Effector memory CD8-positive, alpha-beta T cell (primary cell): Measurements from ENCODE around the gene OR2B3.
"Not testable (repeated sequence)": the region's sequence is repeated elsewhere in the genome, so short reads cannot be mapped to it uniquely, and the experiment has no call there.

Experiments used
- ATAC-seq: fragments of 150-1000 bp; cut with Tn5 transposase; replicated peaks from 2 replicates; pipeline ENCODE4 v1.10.0; 2021; ENCODE audit warnings: mild to moderate bottlenecking, moderate library complexity
- DNase-seq, 3 experiments: peaks; one replicate each; pipeline ENCODE4 v3.0.0; 2021
- H3K27ac Mint-ChIP-seq, 2 donors: one replicate each; pipeline ENCODE4 v1.8.0; 2022; ENCODE audit warnings: mild to moderate bottlenecking in 2 of 2, mixed read lengths in 2 of 2, moderate library complexity in 2 of 2
- H3K27me3 Mint-ChIP-seq, 2 donors: one replicate each; pipeline ENCODE4 v1.8.0; 2022; ENCODE audit warnings: mixed read lengths in 2 of 2
- H3K36me3 Mint-ChIP-seq: one replicate; pipeline ENCODE4 v1.8.0; 2022; ENCODE audit warnings: mild to moderate bottlenecking, moderate library complexity, mixed read lengths; ENCODE audit not compliant: insufficient read depth
- H3K4me1 Mint-ChIP-seq, 2 donors: one replicate each; pipeline ENCODE4 v1.8.0; 2022; ENCODE audit warnings: low read depth in 2 of 2, mixed read lengths in 2 of 2
- H3K4me3 Mint-ChIP-seq, 2 donors: one replicate each; pipeline ENCODE4 v1.8.0; 2022; ENCODE audit warnings: mild to moderate bottlenecking in 2 of 2, mixed read lengths in 2 of 2, moderate library complexity in 2 of 2
- H3K9me3 Mint-ChIP-seq, 2 donors: one replicate each; pipeline ENCODE4 v1.8.0; 2022; ENCODE audit warnings: mixed read lengths in 2 of 2
- total RNA-seq, 9 experiments: gene quantifications; one replicate each; lab custom pipeline; 2026; lab: John Stamatoyannopoulos, UW

OR2B3 gene, protein sequence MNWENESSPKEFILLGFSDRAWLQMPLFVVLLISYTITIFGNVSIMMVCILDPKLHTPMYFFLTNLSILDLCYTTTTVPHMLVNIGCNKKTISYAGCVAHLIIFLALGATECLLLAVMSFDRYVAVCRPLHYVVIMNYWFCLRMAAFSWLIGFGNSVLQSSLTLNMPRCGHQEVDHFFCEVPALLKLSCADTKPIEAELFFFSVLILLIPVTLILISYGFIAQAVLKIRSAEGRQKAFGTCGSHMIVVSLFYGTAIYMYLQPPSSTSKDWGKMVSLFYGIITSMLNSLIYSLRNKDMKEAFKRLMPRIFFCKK
- 0 reads per million in 9 experiments for total RNA-seq

DNA sequence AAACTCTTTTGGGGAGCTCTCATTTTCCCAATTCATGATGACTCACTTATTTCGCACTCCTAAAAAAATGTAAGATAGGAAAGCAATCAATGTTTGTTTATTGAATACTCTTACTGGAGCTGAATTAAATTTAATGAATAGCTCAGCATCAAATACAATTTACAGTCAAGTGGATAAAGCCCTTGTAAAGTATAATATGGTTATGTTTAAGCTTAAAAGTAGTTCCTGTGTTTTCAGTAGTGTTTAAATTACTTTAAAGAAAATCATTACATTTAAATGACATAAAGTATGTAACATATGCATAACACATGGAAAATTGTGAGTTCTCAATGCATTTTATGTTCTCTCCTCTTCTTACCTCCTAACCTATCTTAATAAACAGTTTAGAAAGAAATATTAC is at the start of gene OR2B3:
OR2B3 (minus strand) TSS at position 101 of the 400 bp plus-strand sequence; CDS start at position 36, 65 bp downstream.
- H3K9me3 Mint-ChIP-seq: no peaks in the 10 kb centered on the region
- no peaks in the 10 kb centered on the region for H3K4me1 Mint-ChIP-seq
- peaks cover 49 to 56% of the 10 kb centered on the region in 2 donors for H3K27me3 Mint-ChIP-seq
- no peak within 1 kb of the TSS for H3K27ac Mint-ChIP-seq
- ATAC-seq (no peak), DNase-seq (no peak)
- peaks cover 3% of the 10 kb centered on the region for H3K36me3 Mint-ChIP-seq
- H3K4me3 Mint-ChIP-seq: no peak within 1 kb of the TSS

GRCh38 chr6:29131691-29132090 is 44.6 kb upstream of the OR2B3 start:
- no peak for ATAC-seq
- H3K9me3 Mint-ChIP-seq: no peaks in the 10 kb centered on the region
- H3K27ac Mint-ChIP-seq: no peak overlapping the region
- H3K4me1 Mint-ChIP-seq: no peaks in the 10 kb centered on the region
- DNase-seq: no peak
- H3K27me3 Mint-ChIP-seq: peaks cover 55 to 59% of the 10 kb centered on the region in 2 donors
- H3K36me3 Mint-ChIP-seq: no peaks in the 10 kb centered on the region
- no peak overlapping the region for H3K4me3 Mint-ChIP-seq

- H3K9me3 Mint-ChIP-seq: no peaks in the 10 kb centered on the region
- no peaks in the 10 kb centered on the region for H3K36me3 Mint-ChIP-seq
- ATAC-seq: no peak
- no peak overlapping the region for H3K4me3 Mint-ChIP-seq
- no peak overlapping the region for H3K27ac Mint-ChIP-seq
- H3K4me1 Mint-ChIP-seq: no peaks in the 10 kb centered on the region
- H3K27me3 Mint-ChIP-seq: peaks cover 50 to 67% of the 10 kb centered on the region in 2 donors
- no peak for DNase-seq
Measured at GRCh38 chr6:29130644-29131043, 43.5 kb upstream of the OR2B3 start.

GRCh38 chr6:29129326-29130012 is 42.4 kb upstream of the OR2B3 start:
- DNase-seq (no peak), ATAC-seq (no peak)
- Mint-ChIP-seq H3K9me3 (no peaks in the 10 kb centered on the region), H3K27ac (no peak overlapping the region), H3K4me3 (no peak overlapping the region), H3K27me3 (peaks cover 42 to 60% of the 10 kb centered on the region in 2 donors), H3K4me1 (no peaks in the 10 kb centered on the region), H3K36me3 (no peaks in the 10 kb centered on the region)

GRCh38 chr6:29114964-29115363 is 27.9 kb upstream of the OR2B3 start:
- not testable (repeated sequence) for DNase-seq, H3K27ac Mint-ChIP-seq, ATAC-seq, H3K4me3 Mint-ChIP-seq, H3K9me3 Mint-ChIP-seq, H3K4me1 Mint-ChIP-seq, H3K36me3 Mint-ChIP-seq
- H3K27me3 Mint-ChIP-seq: peaks cover 53 to 58% of the 10 kb centered on the region in 2 donors

DNA sequence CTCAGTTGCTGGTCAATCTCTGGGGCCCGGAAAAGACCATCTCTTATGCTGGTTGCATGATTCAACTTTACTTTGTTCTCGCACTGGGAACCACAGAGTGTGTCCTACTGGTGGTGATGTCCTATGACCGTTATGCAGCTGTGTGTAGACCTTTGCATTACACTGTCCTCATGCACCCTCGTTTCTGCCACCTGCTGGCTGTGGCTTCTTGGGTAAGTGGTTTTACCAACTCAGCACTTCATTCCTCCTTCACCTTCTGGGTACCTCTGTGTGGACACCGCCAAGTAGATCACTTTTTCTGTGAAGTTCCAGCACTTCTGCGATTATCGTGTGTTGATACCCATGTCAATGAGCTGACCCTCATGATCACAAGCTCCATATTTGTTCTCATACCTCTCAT is 25.0 kb upstream of the OR2B3 start:
- Mint-ChIP-seq H3K36me3 (no peaks in the 10 kb centered on the region), H3K4me1 (no peaks in the 10 kb centered on the region), H3K27me3 (peaks cover 30 to 41% of the 10 kb centered on the region in 2 donors), H3K27ac (no peak overlapping the region), H3K4me3 (no peak overlapping the region), H3K9me3 (no peaks in the 10 kb centered on the region)
- DNase-seq (no peak), ATAC-seq (no peak)

GRCh38 chr6:29107758-29108157 is 20.6 kb upstream of the OR2B3 start, which contains the start of gene OR2J3:
TSS of gene OR2J3 (plus strand) at chr6:29108058. CDS start at chr6:29111891, 3,833 bp downstream.
- Mint-ChIP-seq H3K27ac (no peak within 1 kb of the TSS), H3K36me3 (no peaks in the 10 kb centered on the region), H3K4me3 (no peak within 1 kb of the TSS), H3K27me3 (peaks cover 37 to 41% of the 10 kb centered on the region in 2 donors), H3K9me3 (no peaks in the 10 kb centered on the region), H3K4me1 (no peaks in the 10 kb centered on the region)
- DNase-seq: no peak
- ATAC-seq: no peak

DNA sequence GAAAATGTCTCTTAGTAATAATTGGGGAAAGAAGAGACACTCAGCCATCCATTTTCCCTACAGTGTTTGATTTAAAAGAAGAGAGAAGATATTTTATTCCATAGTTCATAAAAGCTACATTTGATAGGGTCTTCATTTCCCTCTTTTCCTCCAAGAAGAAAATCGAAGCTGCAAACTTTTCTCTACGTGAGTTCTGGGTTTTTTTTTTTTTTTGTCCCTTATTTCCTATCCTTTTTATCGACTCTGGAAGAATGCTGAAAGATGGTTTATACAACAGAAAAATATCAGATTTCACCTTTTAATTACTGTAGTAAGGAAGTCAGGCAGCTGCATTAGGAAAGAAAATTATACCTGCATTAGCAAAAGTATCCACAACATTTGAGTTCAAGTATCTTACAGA is 12.1 kb upstream of the OR2B3 start, which contains the start of gene OR2J1:
OR2J1 (plus strand) TSS at position 301 of the 400 bp plus-strand sequence. CDS start 1,453 bp downstream, outside the sequence.
- no peak for ATAC-seq
- H3K4me1 Mint-ChIP-seq: no peaks in the 10 kb centered on the region
- no peaks in the 10 kb centered on the region for H3K9me3 Mint-ChIP-seq
- no peak within 1 kb of the TSS for H3K27ac Mint-ChIP-seq
- DNase-seq: no peak
- H3K36me3 Mint-ChIP-seq: no peaks in the 10 kb centered on the region
- no peak within 1 kb of the TSS for H3K4me3 Mint-ChIP-seq
- H3K27me3 Mint-ChIP-seq: peaks cover 29 to 41% of the 10 kb centered on the region in 2 donors

DNA sequence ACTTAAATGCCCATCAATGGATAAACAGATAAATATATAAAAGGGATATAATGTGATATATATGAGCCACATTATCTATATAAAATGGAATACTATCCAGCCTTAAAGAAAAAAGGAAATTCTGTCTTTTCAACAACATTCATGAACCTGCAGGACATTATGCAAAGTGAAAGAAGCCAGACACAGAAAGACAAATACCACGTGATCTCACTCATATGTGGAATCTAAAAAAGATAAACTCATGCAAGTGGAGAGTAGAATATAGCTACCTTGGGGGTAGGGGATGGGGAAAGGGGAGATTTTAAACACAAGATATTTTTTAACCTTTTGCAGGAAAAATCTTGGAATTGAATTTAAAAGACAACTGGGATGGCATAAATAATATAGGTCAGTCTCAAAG is 10.7 kb upstream of the OR2B3 start:
- no peak overlapping the region for H3K4me3 Mint-ChIP-seq
- DNase-seq (no peak), ATAC-seq (no peak)
- H3K36me3 Mint-ChIP-seq: no peaks in the 10 kb centered on the region
- H3K9me3 Mint-ChIP-seq: no peaks in the 10 kb centered on the region
- H3K27me3 Mint-ChIP-seq: peaks cover 22 to 38% of the 10 kb centered on the region in 2 donors
- H3K4me1 Mint-ChIP-seq: no peaks in the 10 kb centered on the region
- H3K27ac Mint-ChIP-seq: no peak overlapping the region

GRCh38 chr6:29092957-29093356 is 5.8 kb upstream of the OR2B3 start:
- no peak overlapping the region for H3K27ac Mint-ChIP-seq
- H3K4me1 Mint-ChIP-seq: no peaks in the 10 kb centered on the region
- H3K27me3 Mint-ChIP-seq: peaks cover 41 to 44% of the 10 kb centered on the region in 2 donors
- H3K9me3 Mint-ChIP-seq: no peaks in the 10 kb centered on the region
- no peaks in the 10 kb centered on the region for H3K36me3 Mint-ChIP-seq
- no peak overlapping the region for H3K4me3 Mint-ChIP-seq
- no peak for ATAC-seq
- DNase-seq: no peak

GRCh38 chr6:29082457-29082856 is 4.7 kb downstream of the OR2B3 start:
- no peak for DNase-seq
- H3K9me3 Mint-ChIP-seq: no peaks in the 10 kb centered on the region

GRCh38 chr6:29081312-29081711 is 5.8 kb downstream of the OR2B3 start:
- H3K4me3 Mint-ChIP-seq: no peak overlapping the region
- H3K27ac Mint-ChIP-seq: no peak overlapping the region
- ATAC-seq (no peak), DNase-seq (no peak)
- H3K9me3 Mint-ChIP-seq: no peaks in the 10 kb centered on the region
- H3K27me3 Mint-ChIP-seq: peaks cover 26% of the 10 kb centered on the region in 2 donors
- H3K4me1 Mint-ChIP-seq: no peaks in the 10 kb centered on the region
- no peaks in the 10 kb centered on the region for H3K36me3 Mint-ChIP-seq

More at GRCh38 chr6:29082457-29082856, 4.7 kb downstream of the OR2B3 start:
- no peak for ATAC-seq
- Mint-ChIP-seq H3K27ac (no peak overlapping the region), H3K4me3 (no peak overlapping the region), H3K27me3 (peaks cover 28 to 35% of the 10 kb centered on the region in 2 donors), H3K36me3 (peaks cover 3% of the 10 kb centered on the region), H3K4me1 (no peaks in the 10 kb centered on the region)

- no peak for ATAC-seq
- Mint-ChIP-seq H3K27ac (no peak overlapping the region), H3K36me3 (no peaks in the 10 kb centered on the region)
Measured at GRCh38 chr6:29079203-29079602, 7.9 kb downstream of the OR2B3 start.

More at GRCh38 chr6:29079203-29079602, 7.9 kb downstream of the OR2B3 start:
- Mint-ChIP-seq H3K27me3 (peaks cover 19 to 26% of the 10 kb centered on the region in 2 donors), H3K4me3 (no peak overlapping the region), H3K4me1 (no peaks in the 10 kb centered on the region), H3K9me3 (no peaks in the 10 kb centered on the region)
- no peak for DNase-seq
